Hepatic stellate cell (primary cell): Measurements from ENCODE around the gene SMIM32.

Experiments
- DNase-seq: peaks from one replicate; pipeline ENCODE4 v3.0.0; 2011; ENCODE audit warnings: low spot score

Gene SMIM32

DNA sequence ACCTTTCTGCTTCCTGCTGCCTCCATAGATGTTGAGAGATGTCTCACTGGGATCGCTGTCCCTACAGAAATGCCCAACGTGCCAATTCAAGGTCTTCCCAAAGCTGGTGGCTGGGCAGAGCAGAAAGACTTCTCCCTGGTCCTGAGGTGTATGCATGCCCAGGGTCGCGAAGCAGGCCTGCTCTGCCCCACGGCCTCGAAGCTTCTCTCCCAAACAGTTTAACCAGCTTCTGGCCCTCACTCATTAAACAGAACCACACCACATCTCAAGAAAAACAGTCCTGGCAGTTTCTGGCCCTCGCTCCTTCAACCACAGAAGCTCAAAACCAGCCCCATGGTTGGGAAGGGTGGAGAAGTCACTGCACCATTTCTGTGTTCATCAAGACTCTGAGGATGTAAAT lies 14.7 kb upstream of the SMIM32 start:
- DNase-seq = no peak

DNA sequence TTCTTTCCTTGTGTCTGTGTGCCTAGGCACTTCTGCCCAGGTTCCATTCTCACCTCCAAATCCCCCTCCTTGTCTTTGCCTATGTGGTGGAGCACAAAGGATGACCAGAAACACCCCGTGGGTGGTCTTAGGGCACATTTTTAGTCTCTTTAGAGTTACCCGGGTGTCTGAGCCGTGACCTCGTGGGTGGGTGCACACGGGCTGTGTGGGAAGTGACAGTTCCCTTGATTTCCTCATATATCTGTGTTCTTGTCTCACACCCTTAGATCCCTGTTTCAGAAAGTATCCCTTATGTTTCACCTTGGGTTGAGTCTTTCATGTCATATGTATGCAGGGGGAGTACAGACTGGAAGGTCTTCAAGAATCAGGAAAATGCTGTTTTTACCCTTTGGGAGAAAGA lies 13.4 kb upstream of the SMIM32 start:
- no peak for DNase-seq

DNA sequence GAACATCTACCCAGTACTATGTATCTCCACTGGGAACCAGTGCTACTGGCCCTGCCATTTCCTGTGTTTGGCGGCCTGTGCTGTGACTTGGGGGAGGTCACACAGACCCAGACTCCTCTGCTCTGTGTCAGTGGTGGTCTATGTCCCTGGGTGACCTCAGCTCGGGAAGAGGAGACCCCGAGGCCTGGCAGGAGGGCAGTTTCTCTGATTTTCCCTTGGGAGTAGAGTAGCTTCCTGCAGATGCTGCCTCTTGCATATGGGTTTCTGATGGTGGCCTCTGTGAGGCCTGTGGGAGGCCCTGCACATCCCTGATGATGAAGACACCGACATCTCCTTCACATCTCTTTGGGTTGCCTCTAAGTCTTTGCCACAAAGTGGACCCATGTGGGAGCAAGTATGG lies 13.0 kb upstream of the SMIM32 start:
- no peak for DNase-seq

DNA sequence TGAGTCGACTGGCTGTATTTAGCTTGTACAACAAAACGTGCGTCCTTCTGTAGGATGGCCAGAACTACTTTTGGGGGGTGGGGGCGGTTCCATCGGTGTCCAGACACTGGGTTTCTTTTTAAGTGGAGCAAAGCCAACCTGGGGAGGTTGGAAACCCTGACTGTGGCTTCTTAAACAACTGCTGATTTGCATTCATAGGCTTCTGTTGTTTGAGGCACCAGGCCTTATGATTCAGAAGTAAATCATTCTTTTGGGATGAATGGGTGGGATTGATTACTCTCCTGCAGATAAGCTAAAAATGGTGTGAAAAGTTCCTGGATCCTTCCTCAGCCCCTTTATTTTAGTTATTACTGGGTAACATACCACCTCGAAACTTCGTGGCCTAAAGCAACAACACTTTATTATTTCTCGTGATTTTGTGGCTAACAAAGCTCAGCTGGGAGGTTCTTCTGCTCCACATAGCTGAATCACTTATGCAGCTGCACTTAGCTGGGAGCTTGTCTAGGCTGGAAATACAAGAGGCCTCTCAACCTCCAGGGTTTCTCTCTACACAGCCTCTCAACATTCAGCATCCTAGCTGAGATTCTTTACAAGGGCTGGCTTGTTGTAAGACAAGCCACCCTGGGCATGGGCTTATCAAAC lies 12.2 kb upstream of the SMIM32 start:
- DNase-seq = no peak

DNA sequence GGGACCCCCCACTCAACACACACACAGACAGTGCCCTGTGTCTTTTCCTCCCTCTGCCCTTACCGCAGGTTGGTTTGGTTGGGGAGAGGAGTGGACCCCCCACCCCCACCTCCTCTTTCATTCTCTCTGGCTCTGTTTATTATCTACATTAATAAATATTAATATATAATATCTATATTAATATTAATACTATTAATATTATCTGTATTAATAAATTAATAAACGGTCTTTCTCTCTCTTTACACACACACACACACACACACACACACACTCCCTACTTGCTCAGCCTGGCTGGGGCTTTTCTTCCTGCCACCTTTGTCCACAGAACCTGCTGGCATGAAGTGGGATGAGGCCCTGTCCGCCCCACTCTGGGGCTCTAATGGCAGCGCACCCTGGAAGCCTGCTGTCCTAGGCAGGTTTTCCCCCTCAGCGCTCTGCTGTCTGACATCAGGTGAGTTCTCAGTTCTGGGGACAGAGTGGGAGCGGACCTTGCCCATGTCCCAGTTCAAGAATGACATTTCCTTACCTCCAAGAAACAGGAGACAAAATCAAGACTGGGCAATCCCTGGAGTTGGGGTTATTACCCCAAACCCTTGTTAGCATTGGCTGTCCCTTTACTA lies 10.5 kb upstream of the SMIM32 start:
- DNase-seq = no peak

DNA sequence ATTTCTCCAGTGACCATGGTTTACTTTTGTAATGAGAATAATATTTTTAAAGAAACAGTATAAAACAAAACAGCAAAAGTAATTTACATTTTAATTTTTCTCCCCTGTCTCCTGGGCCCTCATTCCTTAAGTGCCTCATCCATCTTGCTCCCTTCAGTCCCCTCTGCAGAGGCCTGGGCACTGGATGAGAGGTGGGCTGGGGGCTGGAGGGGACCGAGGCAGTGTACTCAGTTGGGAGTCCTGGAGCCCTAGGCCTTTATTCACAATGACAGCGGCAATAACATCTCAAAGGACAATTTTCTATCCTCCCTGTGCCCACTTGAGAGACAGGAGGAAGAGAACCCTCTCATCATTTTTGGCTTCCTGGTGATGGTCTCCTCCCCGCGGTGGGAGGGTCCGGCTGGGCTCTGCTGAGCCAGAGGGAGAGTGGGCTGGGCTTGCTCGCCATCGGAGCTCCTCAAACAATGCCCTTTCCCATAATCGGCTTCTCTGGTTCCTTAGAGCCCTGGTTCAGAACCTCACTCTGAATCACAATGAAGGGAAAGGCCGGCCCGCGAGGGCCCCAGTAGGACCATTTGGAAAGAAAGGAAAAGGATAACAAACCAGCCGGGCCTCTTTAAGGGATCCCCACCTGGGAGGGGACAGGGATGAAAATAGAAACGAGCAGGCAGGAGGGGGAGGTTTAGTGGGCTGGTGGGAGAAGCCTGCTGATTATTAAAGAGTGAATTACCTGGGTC lies 9.7 kb upstream of the SMIM32 start:
- no peak for DNase-seq

DNA sequence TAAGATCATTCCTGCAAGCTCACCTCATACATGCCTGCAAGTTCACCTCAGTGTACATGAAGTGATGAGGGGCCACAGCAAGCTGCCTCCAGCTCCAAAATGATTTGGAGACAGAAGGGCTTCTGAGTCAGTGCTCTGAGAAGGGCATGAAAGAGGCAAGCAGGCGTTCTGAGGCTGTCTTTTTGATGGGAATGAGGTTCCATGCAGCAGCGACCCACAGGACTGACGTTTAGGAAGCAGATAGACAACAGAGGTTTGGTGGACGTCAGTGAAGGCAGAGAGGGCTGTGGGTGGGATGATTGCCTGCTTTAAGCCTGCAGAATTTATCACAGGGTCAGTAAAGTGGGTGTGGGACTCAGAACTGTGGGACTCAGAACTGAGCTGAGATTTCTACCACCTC lies 8.9 kb upstream of the SMIM32 start:
- no peak for DNase-seq

DNA sequence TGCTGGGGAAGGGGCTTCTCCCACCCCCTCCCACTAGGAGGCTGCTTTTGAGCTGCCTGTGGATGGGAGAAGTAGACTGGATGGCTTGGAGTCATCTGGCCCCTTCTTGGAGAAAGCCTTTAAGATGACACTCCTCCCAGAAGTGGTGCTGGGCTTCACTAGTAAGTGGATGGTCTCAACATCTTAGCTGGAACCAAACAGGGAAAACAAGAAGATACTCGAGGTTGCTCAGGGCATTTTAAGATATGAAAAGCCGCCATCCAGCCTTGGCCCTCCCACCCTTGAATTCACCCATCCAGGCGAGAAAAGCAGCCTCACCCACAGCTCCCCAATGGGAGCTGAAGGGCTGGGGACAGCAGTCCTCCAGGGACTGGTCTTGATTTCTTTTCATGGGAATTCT lies 7.8 kb upstream of the SMIM32 start:
- DNase-seq = no peak

DNA sequence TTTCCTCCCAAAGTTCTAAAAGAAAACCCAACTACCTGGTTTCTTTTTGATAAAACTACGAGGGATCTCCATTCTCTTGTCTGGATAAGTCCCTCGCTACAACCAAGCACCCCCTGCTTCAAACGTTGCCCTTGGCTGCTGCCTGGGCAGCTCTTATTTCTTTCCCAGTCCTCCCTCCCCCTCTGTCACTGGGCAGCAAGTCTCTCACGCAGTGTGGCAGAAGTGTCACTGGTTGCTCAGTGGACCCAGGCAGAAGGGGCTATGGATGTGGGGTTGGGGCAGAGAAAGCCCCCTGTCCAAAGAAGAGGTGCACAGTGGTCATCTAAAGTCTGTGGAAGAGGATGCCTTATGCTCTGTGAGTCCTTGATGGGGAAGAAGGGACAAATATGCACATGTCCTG lies 7.2 kb upstream of the SMIM32 start:
- DNase-seq = no peak

DNA sequence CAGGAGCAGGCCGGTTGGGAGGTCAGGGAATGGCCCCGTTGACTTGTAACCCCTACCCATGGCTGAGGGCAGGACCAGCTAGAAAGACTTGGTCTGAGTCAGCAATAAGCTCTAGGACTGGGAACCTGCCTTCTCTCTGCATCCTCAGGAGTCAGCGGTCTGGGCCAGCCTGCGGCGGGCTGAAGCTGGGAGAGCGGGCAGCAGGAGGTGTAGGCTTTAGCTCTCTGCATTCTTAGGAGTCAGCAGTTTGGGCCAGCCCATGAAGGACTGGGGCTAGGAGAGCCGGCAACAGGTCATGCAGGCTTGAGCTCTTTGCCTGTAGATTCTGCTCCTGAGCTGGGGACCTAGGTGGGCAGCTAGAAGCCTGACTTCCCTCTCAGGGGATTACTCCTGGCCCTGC lies 6.4 kb upstream of the SMIM32 start:
- no peak for DNase-seq

DNA sequence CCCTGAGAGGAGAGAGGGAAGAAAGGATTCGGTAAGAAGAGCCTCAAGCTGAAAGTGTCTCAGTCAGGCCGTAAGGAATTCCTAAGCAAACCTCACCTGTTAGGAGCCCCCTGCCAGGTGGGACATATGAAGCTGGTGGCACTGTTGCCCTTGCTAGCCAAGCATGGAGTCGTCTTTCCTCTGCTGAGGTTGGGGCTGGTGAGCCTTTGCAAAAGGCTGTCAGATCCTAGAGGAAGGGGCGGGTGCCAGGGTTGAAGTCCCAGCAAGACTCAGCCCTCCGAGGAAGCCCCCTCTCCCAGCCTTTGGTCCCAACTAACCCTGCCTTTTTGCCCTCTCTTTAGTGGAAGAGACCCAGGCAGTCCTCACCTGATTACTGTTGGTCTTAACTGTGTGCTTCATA lies 5.5 kb upstream of the SMIM32 start:
- no peak for DNase-seq

DNA sequence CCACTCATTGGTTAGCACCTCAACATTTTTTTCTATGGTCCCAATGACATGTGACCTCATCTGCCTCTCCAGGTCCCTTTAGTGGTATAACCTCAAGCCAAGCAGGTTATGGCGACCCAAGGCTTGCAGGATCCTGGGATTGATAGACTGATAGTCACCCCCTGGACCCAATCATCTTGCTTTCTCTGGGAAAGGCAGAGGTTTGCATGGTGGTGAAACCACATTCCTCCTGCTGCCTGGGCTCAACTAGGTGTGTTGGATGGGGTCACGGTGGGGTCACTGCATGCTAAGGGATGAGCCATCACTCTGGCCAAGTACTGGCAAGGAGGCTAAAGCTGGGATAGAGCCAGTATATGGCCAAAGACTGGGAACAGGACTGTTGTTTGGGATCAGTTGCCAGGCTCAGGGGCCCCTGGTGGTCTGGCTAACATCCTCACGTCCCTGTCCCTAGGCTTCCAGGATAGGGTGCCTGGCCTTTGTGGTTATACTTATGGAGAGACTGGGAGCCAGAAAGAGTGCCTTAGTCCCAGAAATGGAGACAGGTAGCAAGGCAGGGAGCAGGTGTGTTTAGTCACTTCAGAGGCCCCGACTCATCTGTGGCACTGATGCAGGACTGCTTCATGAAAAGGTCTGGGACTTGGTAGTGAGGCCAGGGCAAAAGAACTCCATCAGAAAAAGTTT lies 4.6 kb upstream of the SMIM32 start:
- DNase-seq = no peak

DNA sequence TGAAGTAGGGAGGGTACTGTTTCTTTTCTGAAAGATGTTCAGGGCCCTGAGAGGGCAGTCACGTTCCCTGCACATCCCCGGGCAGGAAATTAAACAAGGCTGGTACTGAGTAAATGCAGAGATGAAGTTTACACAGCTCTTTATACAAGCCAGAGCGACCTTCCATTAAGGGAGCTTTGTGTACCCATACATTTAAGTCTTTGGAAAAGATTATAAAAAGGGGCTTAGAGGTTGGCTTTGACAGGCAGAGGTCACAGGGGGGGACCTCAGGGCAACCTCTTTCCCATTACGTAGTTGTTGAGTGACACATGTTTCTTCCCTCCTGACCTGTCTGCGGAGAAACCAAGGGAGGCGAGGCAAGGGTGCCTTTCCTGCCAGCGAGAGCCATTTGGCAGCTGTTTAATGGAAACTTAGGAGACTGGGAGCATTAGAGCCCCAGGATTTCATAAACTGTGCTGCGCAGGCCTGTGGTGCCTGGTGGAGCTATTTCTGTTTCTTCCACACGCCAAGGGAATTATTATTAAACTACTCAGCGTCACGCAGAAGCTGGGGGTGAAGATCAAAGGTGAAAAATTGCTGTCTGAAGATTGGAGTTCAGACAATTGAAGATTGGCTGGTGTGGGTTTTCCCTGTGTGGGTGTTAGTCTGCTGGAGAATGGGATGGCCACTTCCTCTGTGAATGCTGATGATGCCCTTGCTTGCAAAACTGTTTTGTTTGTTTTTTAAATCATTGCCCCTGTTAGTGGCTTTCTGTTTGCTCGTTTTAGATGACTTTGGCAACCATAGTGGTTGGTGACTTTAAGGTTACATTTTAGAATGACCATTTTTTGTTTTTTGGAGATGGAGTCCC lies 3.2 kb upstream of the SMIM32 start:
- peak; percentile 34 for DNase-seq

DNA sequence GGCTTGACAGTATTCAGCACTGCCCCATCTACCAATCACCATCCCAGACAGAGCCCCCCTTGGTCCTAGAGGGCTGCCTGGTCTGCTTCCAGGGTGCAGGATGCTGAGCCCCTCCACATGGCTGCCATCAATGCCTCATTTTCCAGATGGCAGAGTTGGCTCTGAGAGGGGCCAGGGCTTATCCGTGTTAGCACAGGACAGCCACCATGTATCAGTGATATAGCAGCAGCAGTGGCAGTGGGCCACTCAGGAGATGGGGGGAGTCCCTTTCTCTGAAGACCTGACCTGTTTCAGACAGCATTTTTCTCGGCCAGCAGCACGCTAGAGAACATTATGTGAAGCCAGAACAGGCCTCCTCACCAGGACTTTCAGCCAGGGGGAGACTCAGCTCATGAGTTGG lies 1.6 kb upstream of the SMIM32 start:
- DNase-seq = no peak

DNA sequence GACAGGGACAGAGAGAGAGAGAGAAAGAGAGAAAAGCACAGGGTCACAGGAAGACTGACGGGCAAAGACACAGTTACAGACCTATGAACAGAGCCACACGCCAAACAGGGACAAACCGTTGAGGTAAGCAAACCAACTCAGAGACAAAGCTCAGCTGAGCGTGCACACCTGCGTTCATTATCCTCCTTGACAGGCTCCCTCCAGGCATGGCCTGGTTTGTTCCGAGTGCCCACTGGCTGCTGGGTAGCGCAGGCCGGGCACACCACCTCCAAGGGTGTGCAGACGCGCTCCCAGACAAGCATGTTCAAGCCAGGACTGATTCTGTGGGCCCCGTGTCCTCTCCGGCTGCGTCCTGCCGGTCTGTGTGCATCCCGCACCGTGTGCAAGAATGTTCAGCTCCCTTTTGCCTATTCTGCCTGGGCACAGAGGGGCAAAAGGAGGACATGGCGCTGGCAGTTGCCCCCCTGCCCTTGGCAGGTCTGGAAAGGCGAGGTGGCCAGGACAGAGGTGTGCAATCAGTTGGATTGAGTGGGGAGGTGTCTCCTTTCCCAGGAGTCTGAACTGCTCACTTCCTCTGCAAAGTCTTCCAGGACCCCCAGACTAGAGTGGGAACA lies 467 bp upstream of the SMIM32 start:
- DNase-seq = no peak

DNA sequence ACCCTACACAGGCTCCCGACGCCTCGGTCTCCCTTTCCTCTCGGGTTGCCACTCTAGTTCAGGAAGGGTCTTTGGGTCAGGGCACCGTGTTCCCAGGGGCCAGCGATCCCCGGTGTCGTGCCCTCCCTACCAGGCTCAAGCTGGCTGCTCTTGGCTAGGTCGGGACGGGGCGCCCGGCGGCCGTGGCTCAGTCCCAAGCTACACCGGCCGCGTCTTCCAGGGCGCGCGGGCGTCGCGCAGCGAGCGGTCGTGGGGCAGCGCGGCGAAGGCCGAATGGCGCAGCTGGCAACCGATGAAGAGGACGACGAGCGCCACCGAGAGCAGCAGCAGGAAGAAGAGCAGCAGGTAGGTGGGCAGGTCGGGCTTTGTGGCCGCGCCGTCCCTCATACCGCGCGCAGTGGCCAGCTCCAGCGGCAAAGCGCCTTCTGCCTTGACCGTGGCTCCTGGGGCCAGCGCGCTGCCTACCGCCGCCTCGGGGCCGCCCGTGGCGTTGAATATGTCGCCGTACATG lies 892 bp downstream of the SMIM32 start:
- no peak for DNase-seq

DNA sequence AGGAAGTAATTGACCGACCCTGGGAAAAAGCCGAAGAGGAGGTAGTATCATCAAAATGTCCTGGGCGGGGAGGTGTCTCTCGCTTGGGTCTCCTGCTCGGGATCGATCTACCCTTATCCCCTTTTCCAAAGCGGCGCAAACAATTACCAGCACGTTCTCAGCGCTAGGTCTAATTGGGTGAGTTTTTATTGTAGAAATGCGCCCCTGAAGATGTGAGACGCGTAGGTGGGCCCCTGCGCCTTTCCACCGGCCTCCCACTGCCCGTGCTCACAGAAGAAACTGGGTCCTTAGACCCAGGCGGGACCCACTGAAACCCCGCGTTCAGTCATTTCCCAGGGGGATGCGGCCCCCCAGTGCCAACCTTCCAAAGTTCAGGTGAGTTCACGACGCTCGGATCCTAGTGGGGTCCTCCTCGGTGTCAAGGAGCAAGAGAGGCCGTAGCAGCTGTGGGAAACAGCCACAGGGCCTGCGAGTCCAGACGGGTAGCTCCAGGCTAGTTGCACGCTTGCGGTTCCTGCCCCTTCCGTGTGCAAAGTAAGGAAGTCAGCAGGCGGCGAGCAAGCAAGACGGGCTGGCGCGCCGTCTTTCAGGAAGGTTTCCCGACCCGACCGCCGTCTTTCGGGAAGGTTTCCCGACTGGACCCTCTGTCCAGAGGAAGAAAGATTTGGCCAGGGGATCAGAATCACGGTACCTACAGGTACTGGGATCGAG lies 1.5 kb downstream of the SMIM32 start:
- DNase-seq = no peak

DNA sequence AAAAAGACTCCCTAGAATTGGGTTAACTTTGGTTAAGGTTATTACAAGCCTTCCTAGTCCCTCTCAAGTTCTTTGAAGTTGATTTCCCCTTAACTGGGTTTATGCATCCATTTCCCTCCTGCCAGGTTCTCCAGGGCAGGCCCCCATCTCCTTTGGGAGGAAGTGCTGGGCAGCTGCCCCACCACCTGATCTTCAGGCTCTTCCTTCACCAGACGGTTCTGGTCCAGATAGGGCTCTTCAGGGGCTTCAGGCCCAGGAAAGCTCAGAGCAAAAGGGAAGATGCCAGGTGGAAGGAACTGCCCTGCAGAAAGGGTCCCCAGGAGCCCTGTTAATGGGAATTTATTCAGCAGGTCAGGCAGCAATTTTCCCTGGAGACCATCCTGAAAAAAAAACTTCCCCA lies 2.1 kb downstream of the SMIM32 start:
- no peak for DNase-seq

DNA sequence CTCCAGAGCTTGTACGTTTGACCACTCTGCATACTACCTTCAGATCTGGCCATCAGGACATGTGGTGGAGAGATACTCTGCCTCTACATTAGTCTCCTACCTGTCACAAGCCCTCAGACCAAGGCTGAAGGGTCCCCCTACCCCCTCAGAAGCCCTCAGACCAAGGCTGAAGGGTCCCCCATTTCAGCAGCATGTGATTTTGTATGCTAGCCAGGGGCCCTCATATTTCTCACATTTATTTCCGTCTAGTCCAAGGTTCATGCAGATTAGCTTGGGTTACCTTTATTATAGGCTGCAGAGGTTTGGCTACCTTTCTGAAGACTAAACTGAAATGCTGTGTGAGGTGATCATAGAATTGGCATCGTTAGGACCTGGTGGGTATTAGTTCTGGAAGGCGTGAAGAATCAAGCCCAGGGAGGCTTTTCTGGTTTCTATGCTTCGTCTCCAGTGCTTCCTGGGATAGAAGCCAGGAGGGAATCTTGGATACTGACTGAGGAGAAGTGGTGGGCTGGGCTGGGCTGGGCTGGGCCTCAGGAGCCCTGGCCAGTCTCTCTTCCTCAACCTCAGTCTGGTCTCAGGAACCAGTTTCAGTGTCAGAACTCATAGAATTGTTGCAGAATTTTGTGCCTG lies 2.8 kb downstream of the SMIM32 start:
- no peak for DNase-seq

DNA sequence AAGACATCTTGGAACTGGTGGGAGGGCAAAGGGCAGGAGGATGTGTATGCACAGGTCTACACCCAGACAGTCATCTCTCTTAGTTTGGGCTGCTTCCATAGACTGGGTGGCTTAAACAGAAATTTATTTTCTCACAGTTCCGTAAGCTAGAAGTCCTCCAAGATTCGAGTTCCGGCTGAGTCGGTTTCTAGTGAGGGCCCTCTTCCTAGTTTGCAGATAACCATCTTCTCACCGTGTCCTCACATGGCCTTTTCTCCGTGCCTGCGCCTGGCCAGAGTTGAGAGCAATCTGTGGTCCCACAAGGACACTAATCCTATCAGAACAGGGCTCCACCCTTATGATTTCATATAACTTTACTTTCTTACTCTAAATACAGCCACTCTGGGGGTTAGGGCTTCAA lies 4.1 kb downstream of the SMIM32 start:
- no peak for DNase-seq
